SK-N-MC (cell line): Measurements from ENCODE around the gene PRKCB.

Experiments
- EZH2 ChIP-seq: fragments of 200-600 bp; sonication (generic); IDR thresholded peaks from one replicate; pipeline ENCODE4 v1.6.1; 2017; ENCODE audit warnings: antibody characterized with exemption
- POLR2AphosphoS5 ChIP-seq: IDR thresholded peaks from 2 replicates; pipeline ENCODE4 v1.6.1; 2012; ENCODE audit warnings: mild to moderate bottlenecking, low read depth, low read length, borderline replicate concordance

- TF ChIP-seq EZH2 = no peak
- TF ChIP-seq POLR2AphosphoS5 = no peak
These were observed 40.4 kb upstream of the PRKCB start for GRCh38 chr16:23795378-23795777.
